ENCODE measurements around the gene SWI5.
A peak's percentile ranks its signal among the peaks of the same experiment; 100 is the strongest.

The SWI5 gene

DNA sequence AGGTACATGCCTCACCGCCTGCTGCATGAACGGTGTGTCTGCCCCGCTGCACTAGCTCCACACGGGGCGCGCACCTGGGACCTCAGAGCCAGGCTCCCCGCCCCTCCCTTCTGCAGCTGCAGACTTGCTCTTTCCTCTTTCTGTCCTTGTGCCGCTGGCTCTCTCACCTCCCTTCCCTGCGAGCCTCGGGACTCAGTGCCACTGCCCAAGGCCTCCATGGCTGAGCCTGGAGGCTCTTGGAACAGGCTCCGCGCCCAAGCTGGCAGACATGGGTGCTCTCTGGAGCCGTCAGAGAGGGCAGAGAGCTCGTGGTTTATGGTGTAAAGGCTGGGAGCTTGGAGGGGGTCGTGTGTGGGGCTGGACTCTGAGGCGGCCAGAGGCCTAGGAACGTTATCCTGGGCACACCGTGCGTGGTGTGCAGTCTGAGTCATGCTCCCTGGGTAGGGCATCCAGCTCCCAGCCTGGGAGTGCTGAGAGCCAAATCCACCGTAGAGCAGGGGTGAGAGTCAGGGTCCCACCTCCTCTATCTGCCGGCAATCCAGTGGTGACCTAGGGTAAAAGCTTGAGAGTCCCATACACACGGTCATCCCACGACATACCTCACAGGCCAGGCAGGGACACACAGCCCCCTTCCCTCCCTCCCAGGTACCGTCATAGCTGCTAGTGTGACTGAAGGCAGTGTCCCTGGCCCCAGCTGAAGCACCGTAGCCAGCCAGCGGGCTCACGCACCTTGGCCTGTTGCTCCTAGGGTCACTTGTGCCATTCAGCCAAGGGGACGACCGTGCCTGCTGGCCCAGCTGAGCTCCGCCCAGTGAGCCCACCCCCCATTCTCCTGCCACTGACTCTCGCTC, 22.7 kb upstream of the SWI5 start:
- TF ChIP-seq, protein P1, sequence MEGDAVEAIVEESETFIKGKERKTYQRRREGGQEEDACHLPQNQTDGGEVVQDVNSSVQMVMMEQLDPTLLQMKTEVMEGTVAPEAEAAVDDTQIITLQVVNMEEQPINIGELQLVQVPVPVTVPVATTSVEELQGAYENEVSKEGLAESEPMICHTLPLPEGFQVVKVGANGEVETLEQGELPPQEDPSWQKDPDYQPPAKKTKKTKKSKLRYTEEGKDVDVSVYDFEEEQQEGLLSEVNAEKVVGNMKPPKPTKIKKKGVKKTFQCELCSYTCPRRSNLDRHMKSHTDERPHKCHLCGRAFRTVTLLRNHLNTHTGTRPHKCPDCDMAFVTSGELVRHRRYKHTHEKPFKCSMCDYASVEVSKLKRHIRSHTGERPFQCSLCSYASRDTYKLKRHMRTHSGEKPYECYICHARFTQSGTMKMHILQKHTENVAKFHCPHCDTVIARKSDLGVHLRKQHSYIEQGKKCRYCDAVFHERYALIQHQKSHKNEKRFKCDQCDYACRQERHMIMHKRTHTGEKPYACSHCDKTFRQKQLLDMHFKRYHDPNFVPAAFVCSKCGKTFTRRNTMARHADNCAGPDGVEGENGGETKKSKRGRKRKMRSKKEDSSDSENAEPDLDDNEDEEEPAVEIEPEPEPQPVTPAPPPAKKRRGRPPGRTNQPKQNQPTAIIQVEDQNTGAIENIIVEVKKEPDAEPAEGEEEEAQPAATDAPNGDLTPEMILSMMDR (IDR thresholded peaks at IDR 0.05; ENCODE audit: low read depth, low read length) = no peak

DNA sequence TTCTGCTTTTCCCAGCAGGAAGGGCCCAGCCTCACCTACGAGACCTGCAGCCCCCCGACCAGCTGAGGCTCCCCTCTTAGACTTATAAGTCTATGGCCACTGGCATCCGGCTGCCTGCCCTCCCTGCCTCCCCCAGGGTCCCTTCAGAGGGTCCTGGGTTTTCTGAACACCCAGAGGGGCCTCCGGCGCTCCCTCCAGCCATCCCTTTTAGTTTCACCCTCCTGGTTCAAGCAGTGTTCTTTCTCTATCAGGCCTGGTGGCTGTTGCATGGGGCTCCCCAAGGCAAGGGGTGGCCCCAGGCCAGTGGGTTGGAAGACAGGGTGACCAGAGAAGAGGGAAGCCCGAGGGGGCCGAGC, 22.1 kb upstream of the SWI5 start:
- no peak overlapping the region for H3K4me3 ChIP-seq (ENCODE audit: low read depth, low read length)
- TF ChIP-seq, protein P1 (IDR thresholded peaks at IDR 0.05; ENCODE audit: low read depth, low read length) = no peak

More for the DNA sequence above, 22.7 kb upstream of the SWI5 start:
- H3K4me3 ChIP-seq (ENCODE audit: low read depth, low read length) = no peak overlapping the region

DNA sequence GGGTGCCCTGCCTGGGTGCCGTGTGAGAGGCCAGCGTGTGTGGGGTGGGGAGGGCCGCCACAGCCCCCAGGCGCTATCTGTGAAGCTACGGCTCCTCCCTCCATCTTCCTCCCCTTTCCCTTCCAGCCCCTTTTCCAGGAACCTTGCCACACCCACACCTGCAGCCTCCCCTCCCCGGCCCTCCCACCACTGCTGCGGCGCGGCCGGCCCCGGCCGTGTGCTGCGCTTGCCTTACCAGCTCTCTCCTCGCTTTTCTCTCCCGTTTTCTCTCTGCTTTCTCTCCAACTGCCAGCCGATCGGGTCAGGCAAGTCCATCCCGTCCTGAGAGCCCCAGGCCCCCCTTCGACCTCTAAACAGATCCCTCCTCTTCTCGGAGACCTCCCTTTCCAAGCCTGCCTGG, 21.7 kb upstream of the SWI5 start:
- TF ChIP-seq, protein P1 (IDR thresholded peaks at IDR 0.05; ENCODE audit: low read depth, low read length) = no peak
- no peak overlapping the region for H3K4me3 ChIP-seq (ENCODE audit: low read depth, low read length)

DNA sequence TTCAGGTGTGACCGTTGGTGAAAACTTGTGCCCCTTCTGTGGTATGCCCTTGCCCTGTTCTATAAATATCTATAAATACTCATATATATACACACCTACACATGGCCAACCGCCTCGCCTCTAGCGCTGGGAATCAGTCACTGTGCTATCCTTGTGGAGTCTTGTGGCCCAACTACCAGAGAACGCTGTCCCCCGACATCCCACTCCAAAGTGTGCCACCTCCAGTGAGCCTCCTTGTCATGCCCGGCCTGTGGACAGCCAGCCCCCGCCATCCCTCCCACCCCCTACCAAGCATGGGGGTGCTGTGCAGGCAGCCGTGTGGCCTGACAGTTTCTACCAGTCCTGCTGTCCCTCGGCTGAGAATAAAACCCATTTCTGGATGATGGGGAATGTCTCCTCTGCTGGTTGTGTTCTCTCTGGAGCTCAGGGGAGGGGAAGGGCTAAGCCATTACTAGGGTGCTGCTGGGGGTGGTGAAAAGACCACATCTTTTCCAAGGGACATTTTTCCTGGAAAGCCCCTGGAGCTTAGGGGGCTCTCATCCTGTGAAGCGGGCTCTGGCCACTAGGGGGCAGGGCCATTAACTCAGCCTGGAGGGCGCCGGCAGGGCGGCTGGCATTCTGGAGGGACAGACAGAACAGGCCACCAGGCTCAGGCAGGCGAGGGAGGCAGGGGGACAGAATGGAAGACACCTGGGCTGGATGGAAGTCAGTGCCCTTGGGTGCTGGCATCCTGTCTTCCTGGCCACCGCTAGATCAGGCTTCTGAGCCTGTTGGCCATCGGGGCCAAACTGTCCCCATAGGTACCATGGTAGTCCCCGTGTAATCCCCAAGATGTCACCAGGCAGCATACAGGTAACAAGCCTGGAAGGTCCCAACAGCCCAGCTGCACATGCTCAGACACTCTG, 21.0 kb upstream of the SWI5 start:
- no peak overlapping the region for H3K4me3 ChIP-seq (ENCODE audit: low read depth, low read length)
- TF ChIP-seq, protein P1 (IDR thresholded peaks at IDR 0.05; ENCODE audit: low read depth, low read length) = peak; percentile 93

DNA sequence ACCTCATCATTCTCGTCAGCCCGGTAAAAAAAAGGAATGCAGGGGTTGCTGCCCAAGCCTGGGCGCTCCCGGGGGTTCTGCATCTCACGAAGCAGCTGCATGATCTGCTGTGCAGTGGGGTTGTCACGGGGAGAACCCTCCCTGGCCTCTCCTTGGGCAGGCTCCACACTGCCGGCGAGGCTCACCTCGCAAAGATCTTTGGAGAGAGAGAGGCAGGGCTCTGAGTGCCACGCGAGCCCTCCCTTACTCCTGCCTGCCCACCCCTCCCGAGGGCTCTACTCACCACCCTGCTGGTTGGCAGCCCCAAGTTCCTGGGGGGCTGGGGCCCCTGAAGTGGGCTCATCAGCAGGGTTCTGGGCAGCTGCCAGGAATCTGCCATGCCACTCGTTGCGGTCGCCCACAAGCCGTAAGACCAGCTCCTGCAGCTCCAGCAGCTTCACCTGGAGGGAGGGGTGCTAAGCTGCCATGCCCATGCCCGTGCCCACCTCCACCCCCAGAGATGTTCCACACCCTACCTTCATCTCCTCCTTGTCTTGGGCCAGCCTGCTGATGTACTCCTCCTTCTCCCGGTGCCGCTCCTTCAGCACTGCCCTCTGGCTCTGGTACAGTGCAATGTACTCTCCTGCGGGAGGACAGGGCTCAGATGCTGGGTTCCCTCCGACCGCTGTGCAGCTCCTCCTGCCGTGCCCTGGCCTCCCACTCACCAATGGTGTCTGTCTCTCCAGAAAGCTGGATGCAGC, 18.8 kb upstream of the SWI5 start:
- H3K4me3 ChIP-seq (ENCODE audit: low read depth, low read length) = no peak overlapping the region
- TF ChIP-seq, protein P1 (IDR thresholded peaks at IDR 0.05; ENCODE audit: low read depth, low read length) = no peak

DNA sequence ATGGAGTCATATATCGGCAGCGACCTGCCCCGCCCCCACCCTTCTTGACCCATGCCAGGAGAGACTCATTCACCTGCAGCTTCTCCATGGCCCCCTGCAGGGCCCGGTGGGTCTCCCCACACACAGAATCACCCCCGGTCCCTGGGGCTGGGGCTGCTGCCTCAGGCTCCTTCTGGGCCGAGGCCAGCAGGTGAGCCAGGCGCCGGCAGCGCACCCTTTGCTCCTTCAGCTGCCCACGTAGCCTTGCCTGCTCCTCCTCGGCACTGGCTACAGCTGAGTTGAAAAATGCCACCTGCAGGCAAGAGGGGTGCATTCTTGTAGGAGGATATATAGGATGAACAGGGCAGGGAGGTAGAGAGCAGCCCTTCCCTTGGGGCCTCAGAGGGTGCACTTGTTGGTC, 18.2 kb upstream of the SWI5 start:
- H3K4me3 ChIP-seq (ENCODE audit: low read depth, low read length) = no peak overlapping the region
- TF ChIP-seq, protein P1 (IDR thresholded peaks at IDR 0.05; ENCODE audit: low read depth, low read length) = no peak
